Activated B cell treated with CpG ODN at 0.5 μM for 24 hours (primary cell): Measurements from ENCODE around the gene CPEB3. TPM values are rescaled to one million over a fixed set of nuclear protein-coding genes. Genes with fewer than 3 reads are reported as not detected.
"Not testable (repeated sequence)": the region's sequence is repeated elsewhere in the genome, so short reads cannot be mapped to it uniquely, and the experiment has no call there.

ENCODE experiments used
- ATAC-seq: fragments of 200-7000 bp; cut with Tn5 transposase; one replicate; pipeline ENCODE4 v1.10.0; 2021; ENCODE audit warnings: low read depth, mild to moderate bottlenecking, moderate library complexity
- CTCF ChIA-PET: fragments of 350-600 bp; sonication (Branson Sonifier 250); formaldehyde crosslinking; loops from one replicate; lab custom pipeline; 2021; ENCODE audit warnings: antibody characterized with exemption; lab: Charles Lee
- POLR2A ChIA-PET: fragments of 350-600 bp; sonication (Branson Sonifier 250); formaldehyde crosslinking; loops from one replicate; lab custom pipeline; 2021; ENCODE audit warnings: antibody characterized with exemption; lab: Charles Lee
- DNase-seq: peaks from one replicate; pipeline ENCODE4 v3.0.0; 2022
- H3K27ac Mint-ChIP-seq: one replicate; pipeline ENCODE4 v1.8.0; 2020; ENCODE audit warnings: mixed read lengths
- H3K27me3 Mint-ChIP-seq: one replicate; pipeline ENCODE4 v1.8.0; 2021; ENCODE audit warnings: mixed read lengths
- H3K36me3 Mint-ChIP-seq: one replicate; pipeline ENCODE4 v1.8.0; 2021; ENCODE audit warnings: low read depth, mixed read lengths
- H3K4me1 Mint-ChIP-seq: one replicate; pipeline ENCODE4 v1.8.0; 2021; ENCODE audit warnings: mixed read lengths
- H3K4me3 Mint-ChIP-seq: one replicate; pipeline ENCODE4 v1.8.0; 2020; ENCODE audit warnings: mild to moderate bottlenecking, mixed read lengths
- H3K9me3 Mint-ChIP-seq: one replicate; pipeline ENCODE4 v1.8.0; 2020; ENCODE audit warnings: mixed read lengths
- intact Hi-C: fragments of 100-400 bp; cut with micrococcal nuclease; formaldehyde crosslinking; loops from one replicate; pipeline ENCODE4 v1.15.1; 2024
- total RNA-seq: library from RNA; stranded (reverse); gene quantifications from 2 replicates; pipeline ENCODE4 v1.2.3, GENCODE V29; 2022
- TF ChIP-seq, protein P1 (sequence below): fragments of 200-600 bp; IDR thresholded peaks from one replicate; pipeline ENCODE4 v1.8.0; 2022; ENCODE audit warnings: antibody characterized with exemption, mild to moderate bottlenecking

The CPEB3 gene
- total RNA-seq, 1 donor from 2014 or later, result 2.5 TPM

DNA sequence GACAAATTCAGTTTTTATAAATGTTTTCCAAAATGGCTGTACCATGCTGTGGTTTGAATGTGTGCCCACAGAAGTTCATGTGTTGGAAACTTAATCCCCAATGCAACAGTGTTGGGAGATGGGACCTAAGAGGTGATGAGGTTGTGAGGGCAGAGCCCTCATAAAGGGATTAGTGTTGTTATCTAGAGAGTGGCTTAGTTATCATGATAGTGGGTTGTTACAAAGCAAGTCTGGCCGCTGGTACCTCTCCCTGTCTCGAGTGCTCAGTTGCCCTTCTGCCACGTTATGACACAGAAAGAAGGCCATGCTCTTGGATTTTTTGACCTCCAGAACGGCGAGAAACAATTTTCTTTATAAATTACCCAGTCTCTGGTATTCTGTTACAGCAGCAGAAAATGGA lies 248.3 kb downstream of the CPEB3 start:
- DNase-seq (no peak), ATAC-seq (no peak)
- CTCF ChIA-PET, result no interaction called here
- TF ChIP-seq, protein P1, sequence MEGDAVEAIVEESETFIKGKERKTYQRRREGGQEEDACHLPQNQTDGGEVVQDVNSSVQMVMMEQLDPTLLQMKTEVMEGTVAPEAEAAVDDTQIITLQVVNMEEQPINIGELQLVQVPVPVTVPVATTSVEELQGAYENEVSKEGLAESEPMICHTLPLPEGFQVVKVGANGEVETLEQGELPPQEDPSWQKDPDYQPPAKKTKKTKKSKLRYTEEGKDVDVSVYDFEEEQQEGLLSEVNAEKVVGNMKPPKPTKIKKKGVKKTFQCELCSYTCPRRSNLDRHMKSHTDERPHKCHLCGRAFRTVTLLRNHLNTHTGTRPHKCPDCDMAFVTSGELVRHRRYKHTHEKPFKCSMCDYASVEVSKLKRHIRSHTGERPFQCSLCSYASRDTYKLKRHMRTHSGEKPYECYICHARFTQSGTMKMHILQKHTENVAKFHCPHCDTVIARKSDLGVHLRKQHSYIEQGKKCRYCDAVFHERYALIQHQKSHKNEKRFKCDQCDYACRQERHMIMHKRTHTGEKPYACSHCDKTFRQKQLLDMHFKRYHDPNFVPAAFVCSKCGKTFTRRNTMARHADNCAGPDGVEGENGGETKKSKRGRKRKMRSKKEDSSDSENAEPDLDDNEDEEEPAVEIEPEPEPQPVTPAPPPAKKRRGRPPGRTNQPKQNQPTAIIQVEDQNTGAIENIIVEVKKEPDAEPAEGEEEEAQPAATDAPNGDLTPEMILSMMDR, result no peak
- Mint-ChIP-seq H3K4me3 (no peak overlapping the region), H3K27ac (no peak overlapping the region), H3K9me3 (no peaks in the 10 kb centered on the region), H3K36me3 (no peaks in the 10 kb centered on the region), H3K27me3 (no peaks in the 10 kb centered on the region), H3K4me1 (no peaks in the 10 kb centered on the region)
- intact Hi-C loops, result no loop called here
- POLR2A ChIA-PET, result no interaction called here

DNA sequence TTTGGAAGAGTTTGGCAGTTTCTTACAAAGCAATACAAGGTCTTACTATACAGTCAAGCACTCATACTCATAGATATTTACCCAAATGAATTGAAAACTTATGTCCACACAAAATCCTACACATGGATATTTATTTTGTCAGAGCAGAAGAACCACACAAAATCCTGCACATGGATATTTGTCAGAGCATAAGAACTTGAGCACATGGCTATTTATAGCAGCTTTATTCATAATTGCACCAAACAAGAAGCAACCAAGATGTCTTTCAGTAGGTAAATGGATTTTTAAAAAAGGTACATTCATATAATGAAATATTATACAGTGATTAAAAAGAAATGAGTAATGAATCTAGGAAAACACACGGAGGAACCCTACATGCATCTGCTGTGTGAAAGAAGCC lies 251.9 kb downstream of the CPEB3 start:
- no peaks in the 10 kb centered on the region for H3K9me3 Mint-ChIP-seq
- DNase-seq (no peak), ATAC-seq (no peak)
- H3K27ac Mint-ChIP-seq, result no peak overlapping the region
- H3K36me3 Mint-ChIP-seq, result peaks cover 11% of the 10 kb centered on the region
- H3K27me3 Mint-ChIP-seq, result no peaks in the 10 kb centered on the region
- TF ChIP-seq, protein P1, result no peak
- H3K4me3 Mint-ChIP-seq, result no peak overlapping the region
- POLR2A ChIA-PET, result no interaction called here
- intact Hi-C loops, result no loop called here
- H3K4me1 Mint-ChIP-seq, result no peaks in the 10 kb centered on the region
- CTCF ChIA-PET, result no interaction called here

DNA sequence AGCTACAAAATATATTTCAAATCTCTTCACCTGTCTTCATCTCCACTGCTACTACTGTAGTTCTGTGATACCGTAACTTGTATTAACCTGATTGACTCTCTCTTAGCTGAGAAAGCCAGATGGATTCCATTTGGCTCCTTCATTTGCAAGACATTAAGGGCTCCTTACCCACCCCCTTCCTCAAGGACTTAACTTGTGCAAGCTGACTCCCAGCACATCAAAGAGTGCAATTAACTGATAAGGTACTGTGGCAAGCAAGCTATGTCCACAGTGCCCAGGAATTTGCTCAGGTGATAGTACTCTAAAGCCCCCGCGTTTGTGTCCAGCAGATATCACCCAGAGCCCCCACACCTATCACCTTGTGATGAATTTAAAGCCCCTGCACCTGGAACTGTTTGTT lies 257.8 kb downstream of the CPEB3 start:
- ATAC-seq, H3K4me3 Mint-ChIP-seq, POLR2A ChIA-PET, DNase-seq, H3K4me1 Mint-ChIP-seq, H3K9me3 Mint-ChIP-seq, intact Hi-C loops, H3K27me3 Mint-ChIP-seq, CTCF ChIA-PET, H3K27ac Mint-ChIP-seq: not testable (repeated sequence)
- peaks cover 57% of the 10 kb centered on the region for H3K36me3 Mint-ChIP-seq

DNA sequence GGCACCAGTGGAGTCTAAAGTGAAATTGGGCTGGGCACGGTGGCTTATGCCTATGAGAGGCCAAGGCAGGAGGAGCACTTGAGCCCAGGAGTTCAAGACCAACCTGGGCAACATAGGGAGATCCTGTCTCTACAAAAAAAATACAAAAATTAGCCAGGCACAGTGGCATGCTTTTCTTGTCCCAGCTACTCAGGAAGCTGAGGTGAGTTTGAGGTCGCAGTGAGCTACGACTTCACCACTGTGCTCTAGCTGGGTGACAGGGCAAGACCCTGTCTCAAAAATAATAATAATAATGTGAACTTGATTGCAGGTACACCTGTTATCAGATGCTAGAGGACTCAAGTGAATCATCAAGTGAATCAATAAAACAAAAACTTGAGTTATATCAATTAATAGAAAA lies 259.3 kb downstream of the CPEB3 start:
- Mint-ChIP-seq H3K27ac (no peak overlapping the region), H3K4me1 (no peaks in the 10 kb centered on the region), H3K27me3 (no peaks in the 10 kb centered on the region), H3K4me3 (no peak overlapping the region), H3K36me3 (peaks cover 71% of the 10 kb centered on the region), H3K9me3 (no peaks in the 10 kb centered on the region)
- ChIA-PET CTCF (no interaction called here), POLR2A (no interaction called here)
- TF ChIP-seq, protein P1, result no peak
- no peak for DNase-seq
- ATAC-seq, result no peak
- intact Hi-C loops, result no loop called here

DNA sequence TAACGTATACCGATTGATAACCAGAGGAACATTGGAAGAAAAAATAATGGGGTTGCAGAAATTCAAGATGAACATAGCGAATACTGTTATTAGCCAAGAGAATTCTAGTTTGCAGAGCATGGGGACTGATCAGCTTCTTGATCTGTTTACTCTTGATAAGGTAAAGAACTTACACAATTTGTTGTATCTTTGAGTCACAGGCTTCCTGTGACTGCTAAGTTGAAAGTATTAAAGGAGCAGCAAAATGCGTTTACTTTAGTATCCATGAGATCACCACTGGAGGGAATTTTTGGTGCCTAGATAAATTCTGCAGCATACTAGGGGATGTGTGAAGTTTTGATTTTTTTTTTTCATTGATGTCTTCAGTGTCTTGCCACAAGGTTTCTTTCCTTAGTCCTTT lies 263.7 kb downstream of the CPEB3 start:
- H3K9me3 Mint-ChIP-seq, result no peaks in the 10 kb centered on the region
- no peak overlapping the region for H3K27ac Mint-ChIP-seq
- H3K4me1 Mint-ChIP-seq, result no peaks in the 10 kb centered on the region
- ChIA-PET CTCF (no interaction called here), POLR2A (no interaction called here)
- intact Hi-C loops, result no loop called here
- ATAC-seq, result no peak
- H3K4me3 Mint-ChIP-seq, result no peak overlapping the region
- DNase-seq, result no peak
- no peaks in the 10 kb centered on the region for H3K27me3 Mint-ChIP-seq
- H3K36me3 Mint-ChIP-seq, result peaks cover 82% of the 10 kb centered on the region
- TF ChIP-seq, protein P1, result no peak

DNA sequence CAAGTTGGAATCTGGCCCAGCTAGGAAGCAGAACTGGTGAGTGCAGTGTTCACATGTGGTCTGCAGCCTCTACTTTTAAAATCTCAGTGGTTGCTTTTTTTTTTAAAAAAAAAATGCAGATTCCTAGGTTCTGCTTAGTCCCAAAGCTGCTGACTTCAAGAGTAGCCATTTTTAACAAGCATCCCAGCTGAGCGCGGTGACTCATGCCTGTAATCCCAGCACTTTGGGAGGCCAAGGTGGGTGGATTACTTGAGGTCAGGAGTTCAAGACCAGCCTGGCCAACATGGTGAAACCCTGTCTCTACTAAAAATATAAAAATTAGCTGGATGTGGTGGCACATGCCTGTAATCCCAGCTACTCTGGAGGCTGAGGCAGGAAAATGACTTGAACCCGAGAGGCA lies 265.5 kb downstream of the CPEB3 start:
- DNase-seq, POLR2A ChIA-PET, H3K27ac Mint-ChIP-seq, H3K9me3 Mint-ChIP-seq, H3K27me3 Mint-ChIP-seq, H3K4me3 Mint-ChIP-seq, CTCF ChIA-PET, H3K4me1 Mint-ChIP-seq, intact Hi-C loops, ATAC-seq: not testable (repeated sequence)
- H3K36me3 Mint-ChIP-seq, result peaks cover 82% of the 10 kb centered on the region
